Measurements from ENCODE around the gene LRIG1. TPM values are rescaled to one million over a fixed set of nuclear protein-coding genes. Genes with fewer than 3 reads are reported as not detected.
A peak's percentile ranks its signal among the peaks of the same experiment; 100 is the strongest.

LRIG1 gene
- total and polyA plus RNA-seq, 10 of the 15 experiments (the other 5 are each of a cell fraction or from before 2014, with no cell fraction given), result 0.84 to 16.4 (median 8.1) TPM

DNA sequence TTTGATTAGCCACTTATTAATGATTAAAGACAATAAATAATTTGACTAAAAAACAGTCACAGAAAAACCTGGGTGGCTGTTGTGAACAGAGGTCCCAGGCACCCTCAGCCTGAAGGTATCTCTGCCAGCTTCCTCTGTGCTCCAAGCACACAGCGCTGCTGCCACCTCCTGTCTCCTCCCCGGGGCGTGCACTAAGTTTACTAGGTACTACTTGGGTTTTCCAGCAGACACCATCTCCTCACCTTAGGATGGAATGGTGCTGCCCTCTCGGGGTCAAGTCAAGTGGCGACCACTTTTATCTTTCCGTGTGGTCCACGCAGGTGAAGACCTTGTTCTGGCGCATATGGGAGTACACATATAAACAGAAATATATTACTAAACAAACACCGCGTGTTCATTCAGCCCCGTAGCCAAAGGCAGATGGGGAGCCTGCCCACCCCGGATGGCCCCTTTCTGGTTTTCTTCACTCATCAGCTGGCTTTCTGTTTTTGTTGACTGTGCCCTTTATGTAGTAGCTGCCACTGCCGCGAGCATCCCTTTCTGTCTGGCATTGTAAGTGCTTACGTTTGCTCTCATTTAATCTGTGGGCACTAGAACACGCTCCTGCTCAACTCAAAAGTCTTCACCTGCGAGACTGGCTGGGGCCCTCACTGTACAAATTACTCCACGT is 128.0 kb downstream of the LRIG1 start:
- Histone ChIP-seq H2AFZ (ENCODE audit: control insufficient read depth, low read depth, low read length) (no peak overlapping the region), H3K4me1 (ENCODE audit: control insufficient read depth, insufficient read depth, low read length) (no peaks in the 10 kb centered on the region), H3K36me3 (ENCODE audit: control insufficient read depth in 2 of 2, insufficient read depth in 2 of 2, low read length in 1 of 2) (no peaks in the 10 kb centered on the region; a peak in 1 of 4 replicates), H3K79me2 (ENCODE audit: control insufficient read depth, insufficient read depth, low read length) (no peaks in the 10 kb centered on the region), H3K4me3 (no peak overlapping the region), H3K9ac (ENCODE audit: control insufficient read depth, insufficient read depth, low read length) (no peak overlapping the region), H3K4me2 (ENCODE audit: control insufficient read depth, insufficient read depth) (no peak overlapping the region), H3K9me3 (replicated peaks; ENCODE audit: control insufficient read depth, insufficient read depth, low read length) (no peaks in the 10 kb centered on the region), H3K27me3 (replicated peaks in 1 of 2; ENCODE audit: control insufficient read depth in 2 of 2, insufficient read depth in 2 of 2, low read length in 1 of 2) (no peaks in the 10 kb centered on the region), H3K27ac (ENCODE audit: control insufficient read depth, insufficient read depth) (no peak overlapping the region), H4K20me1 (ENCODE audit: control insufficient read depth, insufficient read depth) (no peaks in the 10 kb centered on the region)
- no peak for FAIRE-seq
- intact Hi-C loops (cut with micrococcal nuclease; ENCODE audit: unreplicated experiment) (loop anchor here (2.0 kb wide), 1 partner anchor 96 kb away; no protein-coding TSS in a partner anchor), in situ Hi-C loops (cut with MboI) (no loop called here)
- ChIA-PET CTCF (interaction anchor here (0.7 to 3.7 kb wide), 6 partner anchors 8 to 95 kb away, joined by 3 to 19 read pairs (median 3); no protein-coding TSS in a partner anchor), RAD21 (ENCODE audit: unreplicated experiment) (interaction anchor here (1.0 to 1.6 kb wide), 3 partner anchors 27 to 95 kb away, joined by 3 to 8 read pairs (median 3); no protein-coding TSS in a partner anchor), SMC1A (ENCODE audit: uncharacterized antibody, unreplicated experiment) (interaction anchor here (0.7 to 2.2 kb wide), 5 partner anchors 14 to 96 kb away, joined by 4 to 5 read pairs (median 4); no protein-coding TSS in a partner anchor), POLR2A (no interaction called here)
- no peak for DNase-seq (ENCODE audit: low read depth, low spot score)
- 0 out of 3 replicates have a peak, but pooled peaks have one; percentile 34 for ATAC-seq
- WGBS (ENCODE audit: insufficient coverage, insufficient replicate concordance, low lambda C conversion rate, missing lambda C conversion rate), result 97% methylated on average over 18 of the region's 18 CpGs
- no TSS peak for BruUV-seq (replicated peaks)
- TF ChIP-seq RFX5 (IDR thresholded peaks at IDR 0.05; ENCODE audit: low read depth, low read length) (no peak), RAD21 (IDR thresholded peaks at IDR 0.05; ENCODE audit: insufficient read depth, low read depth, low read length) (peak; percentile 22; the same call in 1 of the 2 replicates)
- TF ChIP-seq, protein P1, sequence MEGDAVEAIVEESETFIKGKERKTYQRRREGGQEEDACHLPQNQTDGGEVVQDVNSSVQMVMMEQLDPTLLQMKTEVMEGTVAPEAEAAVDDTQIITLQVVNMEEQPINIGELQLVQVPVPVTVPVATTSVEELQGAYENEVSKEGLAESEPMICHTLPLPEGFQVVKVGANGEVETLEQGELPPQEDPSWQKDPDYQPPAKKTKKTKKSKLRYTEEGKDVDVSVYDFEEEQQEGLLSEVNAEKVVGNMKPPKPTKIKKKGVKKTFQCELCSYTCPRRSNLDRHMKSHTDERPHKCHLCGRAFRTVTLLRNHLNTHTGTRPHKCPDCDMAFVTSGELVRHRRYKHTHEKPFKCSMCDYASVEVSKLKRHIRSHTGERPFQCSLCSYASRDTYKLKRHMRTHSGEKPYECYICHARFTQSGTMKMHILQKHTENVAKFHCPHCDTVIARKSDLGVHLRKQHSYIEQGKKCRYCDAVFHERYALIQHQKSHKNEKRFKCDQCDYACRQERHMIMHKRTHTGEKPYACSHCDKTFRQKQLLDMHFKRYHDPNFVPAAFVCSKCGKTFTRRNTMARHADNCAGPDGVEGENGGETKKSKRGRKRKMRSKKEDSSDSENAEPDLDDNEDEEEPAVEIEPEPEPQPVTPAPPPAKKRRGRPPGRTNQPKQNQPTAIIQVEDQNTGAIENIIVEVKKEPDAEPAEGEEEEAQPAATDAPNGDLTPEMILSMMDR (IDR thresholded peaks at IDR 0.05 in 2 of 3, conservative IDR thresholded peaks at IDR 0.05 in 1 of 3; ENCODE audit: control insufficient read depth in 2 of 3, extremely low read depth in 1 of 3, insufficient read depth in 1 of 3, low read depth in 3 of 3, low read length in 3 of 3), result peak in 2 of 3 experiments; percentile 12 to 27; a peak in 3 of 6 replicates
